HG02623 (cell line): ENCODE measurements around the gene TMEM41B.

Source experiments
- ATAC-seq: cut with Tn5 transposase; IDR thresholded peaks from one replicate; pipeline ENCODE4 v1.9.1; 2021; ENCODE audit warnings: moderate library complexity; ENCODE audit not compliant: unreplicated experiment

Gene TMEM41B

DNA sequence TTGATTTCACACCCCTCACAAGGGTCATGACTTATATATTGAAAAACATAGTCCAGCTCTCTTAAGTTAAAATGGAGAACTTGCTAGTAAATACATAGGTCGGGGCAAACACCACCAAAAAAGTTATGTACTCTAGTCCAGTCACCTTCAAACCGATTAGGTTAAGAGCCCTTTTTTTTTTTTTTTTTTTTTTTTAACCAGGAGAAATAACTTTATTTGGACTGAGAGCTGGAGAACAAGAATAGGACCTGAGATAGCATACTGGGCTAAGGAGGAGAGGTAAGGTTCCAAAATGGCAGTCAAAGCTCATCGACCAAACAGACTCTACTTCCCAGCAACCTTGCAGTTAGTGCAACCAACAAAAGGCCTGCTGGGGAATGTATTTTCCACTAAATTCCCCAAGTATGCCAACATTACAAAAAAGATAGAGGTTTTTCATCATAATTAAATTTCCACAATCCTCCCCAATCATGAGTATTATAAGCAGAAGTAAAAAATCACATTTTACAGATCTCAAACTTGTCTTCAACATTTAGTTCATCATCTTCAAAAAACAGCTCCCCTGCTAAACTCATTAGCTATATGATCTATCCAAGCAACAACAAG, 3.8 kb downstream of the TMEM41B start:
- ATAC-seq: no peak

DNA sequence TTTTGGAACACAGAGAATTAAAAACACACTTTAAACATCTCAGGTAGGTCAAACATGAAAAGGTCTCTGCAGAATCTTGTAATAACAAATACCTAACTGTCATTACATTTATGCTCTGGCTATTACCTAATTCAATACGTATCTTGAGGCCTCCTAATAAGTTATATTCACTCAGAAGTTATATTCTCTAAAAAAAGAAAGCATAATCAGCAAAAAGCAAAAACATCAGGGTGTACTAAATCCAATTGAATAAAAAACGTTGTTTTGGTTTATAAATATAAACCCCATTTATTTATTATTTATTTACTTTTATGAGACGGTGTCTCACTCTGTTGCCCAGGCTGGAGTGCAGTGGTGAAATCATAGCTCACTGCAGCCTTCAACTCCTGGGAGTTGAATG, 10.2 kb downstream of the TMEM41B start:
- no peak for ATAC-seq

GRCh38 chr11:9302448-9302847, 11.9 kb downstream of the TMEM41B start:
- ATAC-seq: no peak

DNA sequence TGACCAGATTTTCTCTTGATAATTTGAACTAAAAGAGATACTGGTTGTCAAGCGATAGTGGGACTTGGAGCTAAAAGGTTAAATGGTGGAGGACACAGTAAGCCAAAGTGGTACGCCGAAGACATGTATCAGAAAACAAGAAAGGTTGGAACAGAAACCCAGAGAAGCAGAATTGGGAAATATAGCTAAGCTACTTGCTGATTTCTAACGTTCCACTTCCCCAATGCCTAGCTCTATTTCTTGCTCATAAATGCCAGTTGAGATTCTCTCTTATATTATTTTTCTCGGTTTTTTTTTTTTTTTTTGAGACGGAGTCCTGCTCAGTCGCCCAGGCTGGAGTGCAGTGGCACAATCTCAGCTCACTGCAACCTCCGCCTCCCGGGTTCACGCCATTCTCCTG, 12.7 kb downstream of the TMEM41B start:
- ATAC-seq: no peak

DNA sequence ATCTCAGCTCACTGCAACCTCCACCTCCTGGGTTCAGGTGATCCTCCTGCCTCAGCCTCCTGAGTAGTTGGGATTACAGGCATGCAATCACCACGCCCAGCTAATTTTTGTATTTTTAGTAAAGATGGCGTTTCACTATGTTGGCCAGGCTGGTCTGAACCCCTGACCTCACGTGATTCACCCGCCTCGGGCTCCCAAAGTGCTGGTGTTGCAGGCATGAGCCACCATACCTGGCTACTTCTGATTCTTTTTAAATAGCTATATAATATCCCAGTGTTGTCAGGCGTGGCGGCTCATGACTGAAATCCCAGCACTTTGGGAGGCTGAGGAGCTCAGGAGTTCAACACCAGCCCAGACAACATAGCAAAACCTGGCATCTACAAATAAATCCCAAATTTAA, 20.7 kb downstream of the TMEM41B start:
- ATAC-seq: no peak

DNA sequence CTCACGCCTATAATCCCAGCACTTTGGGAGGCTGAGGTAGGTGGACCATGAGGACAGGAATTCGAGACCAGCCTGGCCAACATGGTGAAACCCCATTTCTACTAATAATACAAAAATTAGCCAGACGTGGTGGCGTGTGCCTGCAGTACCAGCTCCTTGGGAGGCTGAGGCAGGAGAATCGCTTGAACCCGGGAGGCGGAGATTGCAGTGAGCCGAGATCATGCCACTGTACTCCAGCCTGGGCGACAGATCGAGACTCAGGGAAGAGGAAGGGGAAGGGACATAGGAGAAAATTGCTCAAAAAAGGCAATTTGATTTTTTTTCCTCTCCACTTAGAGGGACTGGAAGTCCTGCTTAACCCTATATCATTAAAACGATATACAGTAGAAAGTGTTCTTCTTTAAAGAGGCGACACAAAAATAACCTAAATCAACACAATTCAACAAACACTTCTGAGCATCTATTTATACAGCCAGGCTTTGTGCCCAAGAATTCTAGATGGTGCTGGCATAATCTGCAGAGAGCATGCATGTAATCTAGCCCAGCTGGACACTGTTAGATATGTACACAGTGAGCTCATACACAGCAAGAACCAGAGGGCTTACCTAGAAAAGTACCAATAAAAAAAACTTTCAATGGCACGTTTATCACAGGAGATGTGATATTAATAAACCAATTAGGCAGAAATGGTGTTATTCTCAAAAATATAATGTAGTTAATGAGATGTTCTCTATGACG, 28.4 kb downstream of the TMEM41B start:
- no peak for ATAC-seq

DNA sequence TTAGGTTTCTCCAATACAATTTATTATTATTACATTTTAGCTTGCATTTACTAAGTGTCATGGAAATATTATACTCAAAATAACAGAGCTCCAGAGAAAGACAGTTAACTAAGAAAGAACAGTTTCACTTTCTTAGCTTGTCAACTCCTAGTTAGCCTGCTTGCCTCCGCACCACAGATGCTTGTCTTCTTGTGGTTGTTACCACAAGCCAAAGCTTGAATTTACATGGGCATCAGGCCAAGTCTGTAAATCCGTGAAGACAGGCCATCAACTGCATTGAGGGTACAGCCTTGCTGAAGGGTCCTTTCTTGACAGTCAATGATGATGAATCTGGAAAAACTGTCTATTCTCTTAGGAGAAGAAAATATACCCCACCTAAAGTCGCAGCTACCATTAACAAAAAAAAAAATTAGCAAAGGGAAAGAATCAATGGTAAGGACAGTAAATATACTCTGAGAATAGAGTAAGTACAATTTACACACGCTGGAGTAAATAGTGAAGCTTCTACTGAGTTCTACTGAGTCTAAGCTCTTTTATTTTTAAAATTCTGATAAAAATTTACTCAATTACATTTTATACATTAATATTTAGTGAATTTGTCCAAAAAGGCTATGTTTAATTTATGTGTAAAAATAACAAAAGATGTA, 33.6 kb downstream of the TMEM41B start:
- ATAC-seq: peak; percentile 85

DNA sequence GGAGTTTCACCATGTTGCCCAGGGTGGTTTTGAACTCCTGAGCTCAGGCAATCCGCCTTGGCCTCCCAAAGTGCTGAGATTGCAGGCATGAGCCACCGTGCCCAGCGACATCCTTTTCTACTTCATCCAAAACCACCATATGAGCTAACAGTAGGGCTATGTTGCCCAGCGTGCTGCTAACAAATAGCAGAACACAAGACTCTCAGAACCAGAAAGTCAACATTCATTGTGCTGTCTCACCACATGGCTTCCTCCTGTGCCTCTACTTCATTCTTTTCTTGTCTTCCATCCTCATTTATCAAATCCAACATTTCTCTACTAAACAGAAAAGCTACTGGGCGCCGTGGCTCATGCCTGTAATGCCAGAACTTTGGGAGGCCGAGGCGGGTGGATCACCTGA, 37.2 kb downstream of the TMEM41B start:
- no peak for ATAC-seq

GRCh38 chr11:9276571-9276970, 37.8 kb downstream of the TMEM41B start:
- ATAC-seq: no peak

DNA sequence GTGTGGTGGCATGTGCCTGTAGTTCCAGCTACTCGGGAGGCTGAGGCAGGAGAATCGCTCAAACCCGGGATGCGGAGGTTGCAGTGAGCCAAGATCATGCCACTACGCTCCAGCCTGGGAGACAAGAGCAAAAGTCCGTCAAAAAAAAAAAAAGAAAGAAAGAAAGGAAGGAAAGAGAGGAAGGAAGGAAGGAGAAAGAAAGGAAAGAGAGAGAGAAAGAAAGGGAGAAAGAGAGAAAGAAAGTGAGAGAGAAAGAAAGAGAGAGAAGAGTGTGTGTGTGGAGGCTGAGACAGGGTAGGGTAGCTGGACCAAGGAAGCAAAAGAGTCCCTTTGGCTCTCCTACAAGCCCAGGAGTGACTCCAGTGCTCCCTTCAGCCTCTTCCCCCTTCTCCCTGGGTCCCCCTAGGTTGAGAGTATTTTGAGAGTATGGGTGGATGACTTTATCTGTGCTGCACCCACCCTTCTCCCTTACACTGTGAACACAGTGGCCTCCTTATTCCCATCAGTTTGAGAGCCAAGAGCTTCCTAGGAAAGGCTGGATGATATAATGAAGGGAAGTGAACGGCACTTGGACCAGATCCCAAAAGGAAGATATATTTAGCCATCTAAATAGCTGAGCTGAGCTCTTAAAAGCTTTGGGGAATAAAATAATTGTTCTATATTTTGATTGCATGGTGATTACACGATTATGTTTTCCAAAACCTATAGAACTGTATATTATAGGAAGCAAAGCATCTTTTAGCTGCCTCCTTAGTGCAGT, 39.7 kb downstream of the TMEM41B start:
- ATAC-seq: no peak

GRCh38 chr11:9273376-9274336, 40.7 kb downstream of the TMEM41B start:
- no peak for ATAC-seq

DNA sequence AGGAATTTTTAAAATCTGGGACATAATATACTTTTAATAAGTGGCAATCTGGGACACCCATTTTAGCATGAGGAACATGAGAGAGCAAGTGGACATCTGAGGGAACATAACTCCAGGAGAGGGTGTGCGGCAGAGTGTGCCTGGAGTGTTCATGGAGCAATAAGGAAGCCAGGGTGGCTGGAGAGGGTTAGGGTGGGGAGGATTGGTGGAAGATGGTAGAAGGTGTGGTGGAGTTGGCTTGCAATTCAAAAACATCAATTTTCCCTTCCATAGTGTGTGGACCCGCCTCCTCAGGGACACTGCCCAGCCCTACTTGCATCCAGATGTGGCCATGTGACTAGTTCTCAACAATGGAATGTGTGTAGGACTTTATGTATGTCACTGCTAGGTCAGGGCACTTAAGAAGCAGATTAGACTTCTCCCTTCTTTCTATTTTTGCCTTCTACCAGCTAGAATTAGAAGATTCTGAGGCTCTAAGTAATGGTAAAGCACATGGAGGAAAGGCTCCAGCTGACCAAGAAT, 44.8 kb downstream of the TMEM41B start:
- ATAC-seq: no peak

- no peak for ATAC-seq
These were observed 46.7 kb downstream of the TMEM41B start for GRCh38 chr11:9267680-9268079.

- no peak for ATAC-seq
These were observed 47.5 kb downstream of the TMEM41B start for GRCh38 chr11:9266926-9267325.

GRCh38 chr11:9266132-9266736, 48.2 kb downstream of the TMEM41B start:
- no peak for ATAC-seq

DNA sequence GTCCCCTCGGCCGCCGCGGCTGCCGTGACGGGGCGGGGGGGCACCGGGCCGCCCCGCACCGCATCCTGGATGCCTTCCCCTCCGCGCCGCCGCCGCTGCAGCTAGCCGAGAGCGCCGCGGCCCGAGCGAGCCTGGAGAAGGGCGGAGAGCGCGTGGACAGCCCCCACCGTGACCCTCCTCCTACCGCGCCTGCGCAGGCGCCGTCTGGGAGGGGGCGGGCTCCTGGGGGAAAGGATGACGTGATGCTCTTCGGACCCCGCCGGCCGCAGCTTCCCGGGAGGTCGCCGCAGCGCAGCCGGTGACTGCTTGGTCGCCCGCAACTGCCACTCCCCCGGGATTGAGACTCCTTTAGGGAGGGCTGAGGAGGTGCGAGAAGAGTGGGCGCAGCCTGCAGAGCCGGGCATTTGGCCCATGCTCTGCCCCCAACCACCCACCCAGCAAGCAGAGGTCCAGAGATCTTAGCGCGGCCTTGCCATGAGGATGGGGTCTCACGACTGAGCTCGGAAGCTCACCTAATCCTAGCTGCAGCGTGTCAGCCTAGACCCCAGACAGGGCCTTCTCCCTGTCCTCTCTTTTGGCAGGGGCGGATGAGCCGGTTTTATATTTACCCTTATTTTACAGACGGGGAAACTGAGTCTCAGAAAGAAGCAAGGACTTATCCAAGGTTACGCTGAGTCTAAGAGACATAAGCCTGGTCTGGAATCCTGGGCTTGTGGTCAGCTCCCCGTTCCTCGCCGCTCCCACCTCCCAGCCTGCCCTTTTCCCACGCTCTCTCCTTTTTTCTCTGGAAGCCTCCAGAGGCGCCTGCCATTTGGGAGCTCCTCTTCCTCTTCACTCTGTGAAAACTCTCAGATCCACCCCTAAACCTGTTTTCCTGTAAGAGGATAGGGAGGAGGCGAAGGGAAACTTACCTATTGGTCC, 48.9 kb downstream of the TMEM41B start, which contains the start of gene DENND5A:
TSS of gene DENND5A (minus strand) at position 140 of the 921 bp plus-strand sequence. CDS start 281 bp downstream, outside the sequence.
- ATAC-seq: no peak

DNA sequence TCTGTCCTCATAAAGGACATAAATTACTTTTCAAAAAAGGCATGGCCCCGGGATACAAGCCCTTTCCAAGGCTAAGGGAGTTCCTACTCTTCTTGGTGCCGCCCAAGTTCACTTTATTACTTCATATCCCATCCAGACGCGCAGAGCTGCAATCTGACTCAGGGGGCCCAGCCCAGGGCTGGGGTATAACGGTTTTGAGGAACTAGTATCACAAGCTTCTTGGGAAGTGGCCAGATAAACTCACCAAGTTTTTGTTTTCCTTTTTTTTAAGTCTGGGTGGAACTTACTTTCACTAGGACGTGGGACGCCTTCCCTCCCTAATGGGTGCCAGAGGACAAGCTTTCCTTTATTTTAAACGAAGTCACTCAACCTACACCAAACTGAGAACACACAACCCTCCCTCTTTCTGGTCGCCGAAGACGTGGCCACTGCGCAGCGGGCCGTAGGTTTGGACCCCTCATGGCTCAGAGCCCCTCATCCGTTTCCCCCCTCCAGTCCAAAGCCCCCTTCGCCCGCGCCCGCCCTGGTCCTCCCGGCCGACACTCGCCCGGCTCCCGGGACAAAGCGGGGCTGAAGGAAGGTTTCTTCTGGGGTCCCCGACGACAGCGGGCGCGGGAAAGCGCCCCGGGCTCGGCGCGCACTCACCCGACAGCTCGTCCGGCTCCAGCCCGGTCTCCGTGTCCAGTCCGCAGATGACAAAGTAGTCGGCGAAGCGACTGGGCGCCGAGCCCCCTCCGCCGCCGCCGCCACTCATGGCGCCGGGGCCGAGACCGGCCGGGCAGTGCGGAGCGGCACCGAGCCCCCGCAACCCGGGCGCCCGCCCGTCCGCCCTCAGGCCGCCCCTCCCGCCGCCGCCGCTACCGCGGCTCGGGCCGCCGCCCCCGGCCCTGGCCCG, 49.8 kb downstream of the TMEM41B start:
- peak; percentile 5 for ATAC-seq
